ENCODE data around the gene POLR2I. TPM values are rescaled to one million over a fixed set of nuclear protein-coding genes. Genes with fewer than 3 reads are reported as not detected.

The POLR2I gene
- polyA plus RNA-seq (2013): 25.7 TPM

DNA sequence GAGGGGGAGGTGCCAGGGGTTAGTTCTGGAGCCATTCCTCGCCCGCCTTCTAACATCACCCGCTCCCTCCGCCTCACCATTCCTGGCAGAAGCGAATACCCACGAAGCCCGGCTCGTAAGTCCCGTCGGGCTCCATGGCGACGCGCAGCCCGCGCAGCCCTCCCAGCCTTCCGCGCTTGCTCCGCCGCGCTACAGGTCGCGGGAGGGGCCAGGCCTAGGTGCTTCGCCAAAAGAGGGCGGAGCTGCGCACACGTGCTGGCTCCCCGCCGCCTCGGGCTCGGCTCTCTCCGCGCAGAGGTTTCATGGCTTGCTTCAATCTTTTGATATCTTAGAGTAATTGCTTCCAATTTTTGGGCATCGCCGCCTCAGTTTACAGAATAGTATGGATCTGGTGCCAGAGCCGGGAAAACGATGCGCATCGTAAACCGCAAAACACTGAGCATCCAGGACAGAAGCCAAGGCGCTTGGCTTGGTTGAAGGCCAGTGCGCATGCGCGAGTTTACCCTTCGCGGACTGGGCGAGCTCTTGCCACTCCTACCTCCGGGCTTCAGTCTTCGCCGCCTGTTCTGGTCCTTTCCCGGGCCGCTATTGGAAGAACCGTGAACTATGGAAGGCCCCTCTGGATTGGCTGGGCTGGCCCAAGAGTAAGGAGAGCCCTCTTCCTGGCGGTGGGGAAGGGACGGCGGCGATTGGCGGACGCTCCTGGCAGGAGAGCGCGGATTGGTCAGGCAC lies at the start of gene POLR2I:
POLR2I (minus strand) TSS at position 155 of the 732 bp plus-strand sequence; CDS start at position 136, 19 bp downstream.
- POLR2A ChIA-PET: interaction anchor here (1.2 kb wide), 1 partner anchor 25 kb away, joined by 4 read pairs; the partner anchor contains the start of gene CAPNS1
- Histone ChIP-seq H3K36me3 (ENCODE audit: control insufficient read depth in 4 of 4, insufficient read depth in 4 of 4, low read length in 3 of 4) (peaks cover 6 to 44% (median 28%) of the 10 kb centered on the region in 4 experiments), H3K27me3 (replicated peaks in 2 of 5; ENCODE audit: control insufficient read depth in 4 of 5, insufficient read depth in 5 of 5, low read length in 4 of 5) (no peaks in the 10 kb centered on the region), H3K4me3 (ENCODE audit: control insufficient read depth in 1 of 7, extremely low read depth in 1 of 7, insufficient read depth in 4 of 7, low read depth in 2 of 7, low read length in 6 of 7) (peak within 1 kb of the TSS; percentile 50 to 98 (median 90)), H3K27ac (ENCODE audit: insufficient read depth in 1 of 2, low read depth in 1 of 2, low read length in 2 of 2, poor library complexity in 1 of 2, severe bottlenecking in 2 of 2) (peak within 1 kb of the TSS; percentile 76 to 89), H3K4me1 (ENCODE audit: control extremely low read depth in 1 of 4, control insufficient read depth in 4 of 4, insufficient read depth in 4 of 4, low read length in 3 of 4) (peaks cover 0 to 25% (median 22%) of the 10 kb centered on the region in 4 experiments), H3K9me3 (ENCODE audit: control extremely low read depth in 1 of 5, control insufficient read depth in 4 of 5, insufficient read depth in 2 of 5, low read depth in 1 of 5, low read length in 4 of 5) (no peaks in the 10 kb centered on the region)
- DNase-seq: peak; percentile 100
- CTCF ChIA-PET: interaction anchor here (1.2 to 5.1 kb wide), 2 partner anchors 12 to 59 kb away, joined by 3 to 25 read pairs; no protein-coding TSS in a partner anchor
- WGBS (ENCODE audit: insufficient coverage): under 1% methylated on average over 44 of the region's 60 CpGs

DNA sequence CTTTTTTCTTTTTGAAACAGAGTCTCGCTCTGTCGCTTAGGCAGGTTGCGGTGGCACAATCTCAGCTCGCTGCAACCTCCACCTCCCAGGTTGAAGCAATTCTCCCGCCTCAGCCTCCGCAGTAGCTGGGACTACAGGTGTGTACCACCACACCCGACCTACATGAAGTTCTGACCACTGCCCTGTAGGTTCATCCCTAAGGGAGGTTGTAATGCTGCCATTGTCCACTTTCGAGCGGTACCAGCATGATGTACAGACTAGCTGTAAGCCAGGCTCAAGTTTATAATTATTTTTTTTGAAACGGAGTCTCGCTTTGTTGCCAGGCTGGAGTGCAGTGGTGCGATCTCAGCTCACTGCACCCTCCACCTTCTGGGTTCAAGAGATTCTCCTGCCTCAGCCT lies 49.1 kb upstream of the POLR2I start:
- WGBS (ENCODE audit: insufficient coverage): 97% methylated on average over 12 of the region's 12 CpGs
- Histone ChIP-seq H3K4me3 (ENCODE audit: control insufficient read depth in 1 of 7, extremely low read depth in 1 of 7, insufficient read depth in 4 of 7, low read depth in 2 of 7, low read length in 6 of 7) (no peak overlapping the region), H3K27ac (ENCODE audit: insufficient read depth in 1 of 2, low read depth in 1 of 2, low read length in 2 of 2, poor library complexity in 1 of 2, severe bottlenecking in 2 of 2) (no peak overlapping the region), H3K4me1 (ENCODE audit: control extremely low read depth in 1 of 4, control insufficient read depth in 4 of 4, insufficient read depth in 4 of 4, low read length in 3 of 4) (no peaks in the 10 kb centered on the region), H3K36me3 (ENCODE audit: control insufficient read depth in 4 of 4, insufficient read depth in 4 of 4, low read length in 3 of 4) (peaks cover 0 to 4% (median 0%) of the 10 kb centered on the region in 4 experiments), H3K27me3 (replicated peaks in 2 of 5; ENCODE audit: control insufficient read depth in 4 of 5, insufficient read depth in 5 of 5, low read length in 4 of 5) (no peaks in the 10 kb centered on the region), H3K9me3 (ENCODE audit: control extremely low read depth in 1 of 5, control insufficient read depth in 4 of 5, insufficient read depth in 2 of 5, low read depth in 1 of 5, low read length in 4 of 5) (no peaks in the 10 kb centered on the region)
- DNase-seq: no peak
- ChIA-PET CTCF (interaction anchor here (1.1 to 1.7 kb wide), 3 partner anchors 10 to 36 kb away, joined by 5 to 8 read pairs (median 6); no protein-coding TSS in a partner anchor), POLR2A (no interaction called here)

DNA sequence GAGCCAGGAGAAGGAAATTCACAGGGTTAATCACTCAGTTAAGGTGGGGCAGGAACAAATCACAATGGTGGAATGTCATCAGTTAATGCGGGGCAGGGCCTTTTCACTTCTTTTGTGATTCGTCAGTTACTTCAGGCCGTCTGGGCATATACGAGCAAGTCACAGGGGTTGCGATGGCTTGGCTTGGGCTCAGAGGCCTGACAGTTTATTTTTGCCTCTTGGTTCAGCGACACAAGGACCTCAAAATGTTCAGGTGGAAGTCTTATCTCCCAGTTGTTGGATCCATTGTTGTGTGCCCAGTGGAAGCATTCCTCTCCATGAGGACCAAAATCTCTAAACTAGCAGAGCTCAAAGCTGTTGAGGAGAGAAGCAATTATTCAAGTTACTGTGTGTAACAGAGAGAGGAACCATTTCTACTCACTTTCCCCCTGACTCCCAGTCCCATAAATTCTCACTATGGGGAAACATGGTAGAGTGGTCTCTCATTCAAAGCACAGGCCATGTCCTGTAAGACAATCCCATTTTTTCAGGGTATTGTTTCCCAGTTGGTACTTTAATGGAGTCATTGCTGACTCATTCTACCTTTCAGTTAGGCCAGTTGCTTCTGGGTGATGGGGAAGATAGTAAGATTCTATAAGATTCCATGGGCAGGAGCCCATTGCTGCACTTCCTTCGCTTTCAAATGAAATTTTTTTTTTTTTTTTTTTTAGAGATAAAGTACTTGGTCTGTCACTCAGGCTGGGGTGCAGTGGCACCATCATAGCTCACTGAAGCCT lies 46.3 kb upstream of the POLR2I start:
- Histone ChIP-seq H3K9me3 (ENCODE audit: control extremely low read depth in 1 of 5, control insufficient read depth in 4 of 5, insufficient read depth in 2 of 5, low read depth in 1 of 5, low read length in 4 of 5) (no peaks in the 10 kb centered on the region), H3K36me3 (ENCODE audit: control insufficient read depth in 4 of 4, insufficient read depth in 4 of 4, low read length in 3 of 4) (peaks cover 0 to 4% (median 0%) of the 10 kb centered on the region in 4 experiments), H3K27ac (ENCODE audit: insufficient read depth in 1 of 2, low read depth in 1 of 2, low read length in 2 of 2, poor library complexity in 1 of 2, severe bottlenecking in 2 of 2) (no peak overlapping the region), H3K27me3 (replicated peaks in 2 of 5; ENCODE audit: control insufficient read depth in 4 of 5, insufficient read depth in 5 of 5, low read length in 4 of 5) (no peaks in the 10 kb centered on the region), H3K4me1 (ENCODE audit: control extremely low read depth in 1 of 4, control insufficient read depth in 4 of 4, insufficient read depth in 4 of 4, low read length in 3 of 4) (no peaks in the 10 kb centered on the region), H3K4me3 (ENCODE audit: control insufficient read depth in 1 of 7, extremely low read depth in 1 of 7, insufficient read depth in 4 of 7, low read depth in 2 of 7, low read length in 6 of 7) (no peak overlapping the region)
- CTCF ChIA-PET: no interaction called here
- 98% methylated on average over 7 of the region's 7 CpGs for WGBS (ENCODE audit: insufficient coverage)
- POLR2A ChIA-PET: no interaction called here
- no peak for DNase-seq

DNA sequence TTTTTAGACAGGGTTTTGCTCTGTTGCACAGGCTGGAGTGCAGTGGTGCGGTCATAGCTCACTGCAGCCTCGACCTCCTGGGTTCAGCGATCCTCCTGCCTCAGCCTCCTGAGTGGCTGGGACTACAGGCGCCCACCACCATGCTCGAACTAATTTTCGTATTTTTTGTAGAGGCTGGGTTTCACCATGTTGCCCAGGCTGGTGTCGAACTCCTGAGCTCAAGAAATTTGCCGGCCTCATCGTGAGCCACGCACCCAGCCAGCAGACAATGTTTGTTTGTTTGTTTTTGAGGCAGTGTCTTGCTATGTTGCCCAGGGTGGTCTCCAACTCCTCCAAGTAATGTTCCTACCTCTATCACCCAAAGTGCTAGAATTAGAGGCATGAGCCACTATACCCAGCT lies 38.5 kb upstream of the POLR2I start:
- CTCF ChIA-PET: interaction anchor here (0.6 to 1.7 kb wide), 8 partner anchors 10 to 35 kb away, joined by 3 to 14 read pairs (median 4); partner anchors contain the start of gene CAPNS1
- H3K9me3 ChIP-seq (ENCODE audit: control extremely low read depth in 1 of 5, control insufficient read depth in 4 of 5, insufficient read depth in 2 of 5, low read depth in 1 of 5, low read length in 4 of 5): no peaks in the 10 kb centered on the region

DNA sequence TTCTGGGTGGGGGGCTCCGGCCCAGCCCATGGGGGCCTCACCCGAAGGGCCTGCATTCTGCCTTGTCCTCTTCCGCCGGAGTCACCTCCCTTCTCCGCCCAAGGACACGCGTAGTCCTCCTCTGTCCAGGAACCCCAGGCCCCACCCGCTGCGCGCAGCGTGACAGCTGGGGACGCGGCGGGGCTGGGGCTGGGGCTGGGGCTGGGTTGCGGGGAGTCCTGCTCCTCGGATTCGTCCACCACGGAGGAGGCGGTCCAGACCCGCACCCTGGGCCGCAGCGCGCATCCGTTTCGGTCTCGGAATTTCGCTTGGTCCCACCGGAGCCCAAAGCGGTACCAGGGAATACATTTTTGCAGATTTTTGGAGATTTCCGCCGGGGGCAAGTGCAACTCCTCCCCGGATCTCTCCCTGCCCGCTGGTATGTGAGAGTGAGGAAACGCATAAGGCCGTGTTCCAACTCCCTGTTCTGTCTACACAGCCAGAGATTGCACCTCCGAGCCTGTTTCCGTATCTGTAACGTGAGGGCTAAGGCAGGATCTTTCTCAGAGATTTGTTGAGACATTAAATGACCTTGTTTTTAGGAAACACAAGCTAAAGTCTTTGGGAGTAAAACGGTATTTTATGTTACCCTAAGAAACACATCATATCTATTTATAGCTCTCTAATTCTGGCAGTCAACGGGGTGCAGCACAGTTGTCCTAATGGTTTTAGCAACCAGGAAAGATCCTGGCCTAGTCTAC lies 37.8 kb upstream of the POLR2I start, which contains the start of gene COX7A1:
COX7A1 (minus strand) TSS at position 96 of the 740 bp plus-strand sequence; CDS start at position 56, 40 bp downstream.
- Histone ChIP-seq H3K4me3 (ENCODE audit: control insufficient read depth in 1 of 7, extremely low read depth in 1 of 7, insufficient read depth in 4 of 7, low read depth in 2 of 7, low read length in 6 of 7) (peak within 1 kb of the TSS in 5 of 7 experiments; percentile 42 to 75 (median 56)), H3K4me1 (ENCODE audit: control extremely low read depth in 1 of 4, control insufficient read depth in 4 of 4, insufficient read depth in 4 of 4, low read length in 3 of 4) (peaks cover 0 to 10% (median 0%) of the 10 kb centered on the region in 4 experiments), H3K27me3 (replicated peaks in 2 of 5; ENCODE audit: control insufficient read depth in 4 of 5, insufficient read depth in 5 of 5, low read length in 4 of 5) (no peaks in the 10 kb centered on the region), H3K27ac (ENCODE audit: insufficient read depth in 1 of 2, low read depth in 1 of 2, low read length in 2 of 2, poor library complexity in 1 of 2, severe bottlenecking in 2 of 2) (no peak within 1 kb of the TSS), H3K36me3 (ENCODE audit: control insufficient read depth in 4 of 4, insufficient read depth in 4 of 4, low read length in 3 of 4) (peaks cover 4 to 35% (median 24%) of the 10 kb centered on the region in 4 experiments), H3K9me3 (ENCODE audit: control extremely low read depth in 1 of 5, control insufficient read depth in 4 of 5, insufficient read depth in 2 of 5, low read depth in 1 of 5, low read length in 4 of 5) (no peaks in the 10 kb centered on the region)
- CTCF ChIA-PET: interaction anchor here (0.6 to 1.7 kb wide), 6 partner anchors 10 to 34 kb away, joined by 3 to 14 read pairs (median 4); no protein-coding TSS in a partner anchor
- peak in 2 of 3 donors; percentile 14 to 30 for DNase-seq
- 35% methylated on average over 35 of the region's 40 CpGs for whole genome bisulfite sequencing (ENCODE audit: insufficient coverage)
- POLR2A ChIA-PET: no interaction called here

More for the DNA sequence above, 38.5 kb upstream of the POLR2I start:
- no peak for DNase-seq
- WGBS (ENCODE audit: insufficient coverage): 95% methylated on average over 10 of the region's 10 CpGs
- no peak overlapping the region for H3K27ac ChIP-seq (ENCODE audit: insufficient read depth in 1 of 2, low read depth in 1 of 2, low read length in 2 of 2, poor library complexity in 1 of 2, severe bottlenecking in 2 of 2)
- H3K27me3 ChIP-seq (replicated peaks in 2 of 5; ENCODE audit: control insufficient read depth in 4 of 5, insufficient read depth in 5 of 5, low read length in 4 of 5): no peaks in the 10 kb centered on the region
- H3K4me1 ChIP-seq (ENCODE audit: control extremely low read depth in 1 of 4, control insufficient read depth in 4 of 4, insufficient read depth in 4 of 4, low read length in 3 of 4): peaks cover 0 to 10% (median 0%) of the 10 kb centered on the region in 4 experiments
- peaks cover 4 to 29% (median 22%) of the 10 kb centered on the region in 4 experiments for H3K36me3 ChIP-seq (ENCODE audit: control insufficient read depth in 4 of 4, insufficient read depth in 4 of 4, low read length in 3 of 4)
- H3K4me3 ChIP-seq (ENCODE audit: control insufficient read depth in 1 of 7, extremely low read depth in 1 of 7, insufficient read depth in 4 of 7, low read depth in 2 of 7, low read length in 6 of 7): peak overlapping the region in 1 of 7 experiments; percentile 71
- POLR2A ChIA-PET: no interaction called here

DNA sequence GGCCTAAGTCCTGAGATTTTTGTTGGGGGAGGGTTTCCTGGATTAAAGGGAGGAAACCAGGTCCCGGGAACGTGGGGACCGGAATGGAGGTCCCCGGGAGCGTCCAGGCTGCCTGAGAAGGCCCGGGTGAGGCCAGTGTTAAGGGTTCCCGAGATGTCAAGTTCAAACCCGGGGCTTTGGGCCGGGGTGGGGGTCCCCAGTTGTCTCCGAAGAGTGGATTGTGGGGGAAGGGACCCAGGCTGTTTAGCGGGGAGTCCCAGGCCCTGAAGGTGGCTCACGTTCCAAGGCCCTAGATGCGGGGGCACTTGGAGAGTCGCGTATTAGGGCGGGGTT lies 37.3 kb upstream of the POLR2I start:
- peaks cover 0 to 10% (median 0%) of the 10 kb centered on the region in 4 experiments for H3K4me1 ChIP-seq (ENCODE audit: control extremely low read depth in 1 of 4, control insufficient read depth in 4 of 4, insufficient read depth in 4 of 4, low read length in 3 of 4)
- no peak overlapping the region for H3K27ac ChIP-seq (ENCODE audit: insufficient read depth in 1 of 2, low read depth in 1 of 2, low read length in 2 of 2, poor library complexity in 1 of 2, severe bottlenecking in 2 of 2)
- no peaks in the 10 kb centered on the region for H3K9me3 ChIP-seq (ENCODE audit: control extremely low read depth in 1 of 5, control insufficient read depth in 4 of 5, insufficient read depth in 2 of 5, low read depth in 1 of 5, low read length in 4 of 5)
- peak overlapping the region in 3 of 7 experiments; percentile 48 to 71 (median 56) for H3K4me3 ChIP-seq (ENCODE audit: control insufficient read depth in 1 of 7, extremely low read depth in 1 of 7, insufficient read depth in 4 of 7, low read depth in 2 of 7, low read length in 6 of 7)
- 79% methylated on average over 11 of the region's 16 CpGs for whole genome bisulfite sequencing (ENCODE audit: insufficient coverage)
- CTCF ChIA-PET: no interaction called here
- POLR2A ChIA-PET: no interaction called here
- DNase-seq: no peak
- no peaks in the 10 kb centered on the region for H3K27me3 ChIP-seq (replicated peaks in 2 of 5; ENCODE audit: control insufficient read depth in 4 of 5, insufficient read depth in 5 of 5, low read length in 4 of 5)
- peaks cover 6 to 39% (median 27%) of the 10 kb centered on the region in 4 experiments for H3K36me3 ChIP-seq (ENCODE audit: control insufficient read depth in 4 of 4, insufficient read depth in 4 of 4, low read length in 3 of 4)

All from common myeloid progenitor, CD34-positive (primary cell).